Stimulated activated CD4-positive, alpha-beta T cell treated with anti-CD3 and anti-CD28 coated beads, Interleukin-2, amount 100 ng/mL, for 48 hours (primary cell): ENCODE data around the gene CSPG4.
"Not testable (repeated sequence)": the region's sequence is repeated elsewhere in the genome, so short reads cannot be mapped to it uniquely, and the experiment has no call there.

Experiments used
- DNase-seq, 2 donors: peaks; one replicate each; pipeline ENCODE4 v3.0.0-alpha.2; 2020

CSPG4 gene

GRCh38 chr15:75725006-75725718 lies 12.5 kb upstream of the CSPG4 start:
- no peak for DNase-seq

GRCh38 chr15:75723847-75724660 lies 11.4 kb upstream of the CSPG4 start:
- DNase-seq = peak; percentile 27 to 31

- DNase-seq = no peak
Measured at GRCh38 chr15:75723171-75723846, 10.7 kb upstream of the CSPG4 start.

- DNase-seq = no peak
Measured at GRCh38 chr15:75721923-75722870, 9.5 kb upstream of the CSPG4 start.

GRCh38 chr15:75721480-75721922 lies 8.9 kb upstream of the CSPG4 start:
- no peak for DNase-seq

GRCh38 chr15:75720787-75721479 lies 8.3 kb upstream of the CSPG4 start:
- peak; percentile 30 to 46 for DNase-seq

GRCh38 chr15:75720297-75720696 lies 7.6 kb upstream of the CSPG4 start:
- no peak for DNase-seq

- DNase-seq = no peak
Measured at GRCh38 chr15:75718328-75718727, 5.7 kb upstream of the CSPG4 start.

- not testable (repeated sequence) for DNase-seq
Measured at GRCh38 chr15:75717001-75717400, 4.4 kb upstream of the CSPG4 start.

- not testable (repeated sequence) for DNase-seq
Measured at GRCh38 chr15:75716249-75716950, 3.8 kb upstream of the CSPG4 start.

GRCh38 chr15:75715312-75715832 lies 2.7 kb upstream of the CSPG4 start:
- DNase-seq = not testable (repeated sequence)

GRCh38 chr15:75714195-75714594 lies 1.5 kb upstream of the CSPG4 start:
- no peak for DNase-seq

GRCh38 chr15:75713338-75713895 lies 769 bp upstream of the CSPG4 start:
- DNase-seq = no peak

GRCh38 chr15:75711495-75711894 lies 1.2 kb downstream of the CSPG4 start:
- not testable (repeated sequence) for DNase-seq

GRCh38 chr15:75710874-75711273 lies 1.8 kb downstream of the CSPG4 start:
- not testable (repeated sequence) for DNase-seq

GRCh38 chr15:75709458-75709857 lies 3.2 kb downstream of the CSPG4 start:
- not testable (repeated sequence) for DNase-seq

GRCh38 chr15:75706682-75706954 lies 6.0 kb downstream of the CSPG4 start:
- no peak for DNase-seq

GRCh38 chr15:75705854-75706681 lies 6.6 kb downstream of the CSPG4 start:
- DNase-seq = no peak

- not testable (repeated sequence) for DNase-seq
Measured at GRCh38 chr15:75705375-75705774, 7.3 kb downstream of the CSPG4 start.

GRCh38 chr15:75704618-75705017 lies 8.0 kb downstream of the CSPG4 start:
- DNase-seq = no peak
